H4 (cell line): ENCODE data around the gene SPPL2C. TPM values are rescaled to one million over a fixed set of nuclear protein-coding genes. Genes with fewer than 3 reads are reported as not detected.

ENCODE experiments used
- DNase-seq: peaks from one replicate; pipeline ENCODE4 v3.0.0-alpha.2; 2015; ENCODE audit warnings: low spot score
- total RNA-seq: library from RNA; depleted of rRNA; stranded (reverse); fragments of >200 nt; shearing (Covaris generic); gene quantifications from 2 replicates; pipeline ENCODE4 v1.2.3, GENCODE V29; 2014; rRNA removed

The SPPL2C gene
- total RNA-seq, 1 experiment from 2014 or later, result not detected

- DNase-seq, result no peak
These were observed 32.8 kb downstream of the SPPL2C start for GRCh38 chr17:45877467-45877866.

- no peak for DNase-seq
These were observed 38.4 kb downstream of the SPPL2C start for GRCh38 chr17:45883063-45883462.

GRCh38 chr17:45886852-45887251 lies 42.2 kb downstream of the SPPL2C start:
- DNase-seq, result no peak

- no peak for DNase-seq
These were observed 43.7 kb downstream of the SPPL2C start for GRCh38 chr17:45888392-45888791.

GRCh38 chr17:45889579-45889978 lies 44.9 kb downstream of the SPPL2C start:
- no peak for DNase-seq

- no peak for DNase-seq
These were observed 49.0 kb downstream of the SPPL2C start for GRCh38 chr17:45893725-45894021.

GRCh38 chr17:45894022-45894784 lies 49.5 kb downstream of the SPPL2C start, which contains the start of gene MAPT:
Gene MAPT (plus strand): TSS chr17:45894554. CDS start chr17:45962338, 67,784 bp downstream.
- DNase-seq, result peak; percentile 91

- no peak for DNase-seq
These were observed 50.8 kb downstream of the SPPL2C start for GRCh38 chr17:45895304-45895968.

- DNase-seq, result no peak
These were observed 51.5 kb downstream of the SPPL2C start for GRCh38 chr17:45895969-45896785.

Other genes with a start within 250 kb of the SPPL2C start
- 1.2 and 3.6 TPM in 2 replicates for gene CRHR1, start 60.6 kb upstream of the SPPL2C start, total RNA-seq
- 1.3 and 2.3 TPM in 2 replicates for gene MAPT, start 49.7 kb downstream of the SPPL2C start, total RNA-seq
- gene STH, start 154.4 kb downstream of the SPPL2C start, total RNA-seq, result not detected in 2 replicates